ENCODE results near the gene HAPSTR1.
"Not testable (repeated sequence)": the region's sequence is repeated elsewhere in the genome, so short reads cannot be mapped to it uniquely, and the experiment has no call there.

The HAPSTR1 gene

DNA sequence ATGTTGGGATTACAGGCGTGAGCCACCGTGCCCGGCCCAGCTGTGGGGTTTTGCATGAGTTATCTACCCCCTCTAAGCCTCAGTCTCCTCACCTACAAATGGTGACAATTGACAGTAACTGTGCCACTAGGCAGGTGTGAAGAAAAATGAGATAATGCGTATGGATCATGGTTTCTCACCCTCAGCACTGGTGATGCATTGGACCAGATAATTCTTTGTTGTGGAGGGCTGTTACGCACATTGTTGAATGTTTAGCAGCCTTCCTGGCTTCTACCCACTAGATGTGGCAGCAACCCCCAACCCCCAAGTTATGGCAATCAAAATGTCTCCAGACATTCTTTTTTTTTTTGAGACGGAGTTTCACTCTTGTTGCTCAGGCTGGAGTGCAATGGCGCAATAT, 9.0 kb upstream of the HAPSTR1 start:
- H3K27ac ChIP-seq, result no peak overlapping the region
- TF ChIP-seq ZFX (IDR thresholded peaks at IDR 0.05), result no peak
- TF ChIP-seq, protein P1, sequence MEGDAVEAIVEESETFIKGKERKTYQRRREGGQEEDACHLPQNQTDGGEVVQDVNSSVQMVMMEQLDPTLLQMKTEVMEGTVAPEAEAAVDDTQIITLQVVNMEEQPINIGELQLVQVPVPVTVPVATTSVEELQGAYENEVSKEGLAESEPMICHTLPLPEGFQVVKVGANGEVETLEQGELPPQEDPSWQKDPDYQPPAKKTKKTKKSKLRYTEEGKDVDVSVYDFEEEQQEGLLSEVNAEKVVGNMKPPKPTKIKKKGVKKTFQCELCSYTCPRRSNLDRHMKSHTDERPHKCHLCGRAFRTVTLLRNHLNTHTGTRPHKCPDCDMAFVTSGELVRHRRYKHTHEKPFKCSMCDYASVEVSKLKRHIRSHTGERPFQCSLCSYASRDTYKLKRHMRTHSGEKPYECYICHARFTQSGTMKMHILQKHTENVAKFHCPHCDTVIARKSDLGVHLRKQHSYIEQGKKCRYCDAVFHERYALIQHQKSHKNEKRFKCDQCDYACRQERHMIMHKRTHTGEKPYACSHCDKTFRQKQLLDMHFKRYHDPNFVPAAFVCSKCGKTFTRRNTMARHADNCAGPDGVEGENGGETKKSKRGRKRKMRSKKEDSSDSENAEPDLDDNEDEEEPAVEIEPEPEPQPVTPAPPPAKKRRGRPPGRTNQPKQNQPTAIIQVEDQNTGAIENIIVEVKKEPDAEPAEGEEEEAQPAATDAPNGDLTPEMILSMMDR (conservative IDR thresholded peaks at IDR 0.05), result no peak

DNA sequence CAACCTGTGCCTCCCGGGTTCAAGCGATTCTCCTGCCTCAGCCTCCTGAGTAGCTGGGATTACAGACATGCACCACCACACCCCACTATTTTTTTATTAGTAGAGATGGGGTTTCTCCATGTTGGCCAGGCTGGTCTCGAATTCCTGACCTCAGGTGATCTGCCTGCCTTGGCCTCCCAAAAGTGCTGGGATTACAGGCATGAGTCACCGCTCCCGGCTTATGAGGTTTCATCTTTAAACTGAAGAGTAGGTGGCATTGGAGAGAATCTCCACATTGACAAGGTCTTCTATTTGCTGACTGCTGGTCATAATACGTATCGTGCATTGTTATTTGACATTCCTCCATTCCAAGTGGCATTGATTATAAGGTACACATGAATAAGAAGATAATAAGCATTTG, 3.7 kb upstream of the HAPSTR1 start:
- not testable (repeated sequence) for H3K27ac ChIP-seq

DNA sequence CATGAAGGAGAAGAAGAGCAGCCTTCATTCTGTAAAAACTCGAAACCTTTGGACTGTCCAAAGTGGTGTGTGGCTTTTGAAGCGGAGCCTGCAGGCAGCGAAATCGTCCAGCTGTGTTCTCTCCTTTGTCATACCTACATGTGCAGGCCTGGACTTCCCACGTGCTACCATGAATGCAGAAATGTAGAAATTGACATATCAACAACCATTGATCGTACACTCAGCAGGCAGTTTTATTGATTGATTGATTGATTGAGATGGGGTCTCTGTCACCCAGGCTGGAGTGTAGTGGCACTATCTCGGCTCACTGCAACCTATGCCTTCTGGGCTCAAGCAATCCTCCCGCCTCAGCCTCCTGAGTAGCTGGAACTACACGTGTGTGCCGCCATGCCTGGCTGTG, 2.6 kb upstream of the HAPSTR1 start:
- no peak overlapping the region for H3K27ac ChIP-seq
- TF ChIP-seq ZFX (IDR thresholded peaks at IDR 0.05), result no peak
- TF ChIP-seq, protein P1 (conservative IDR thresholded peaks at IDR 0.05), result no peak

DNA sequence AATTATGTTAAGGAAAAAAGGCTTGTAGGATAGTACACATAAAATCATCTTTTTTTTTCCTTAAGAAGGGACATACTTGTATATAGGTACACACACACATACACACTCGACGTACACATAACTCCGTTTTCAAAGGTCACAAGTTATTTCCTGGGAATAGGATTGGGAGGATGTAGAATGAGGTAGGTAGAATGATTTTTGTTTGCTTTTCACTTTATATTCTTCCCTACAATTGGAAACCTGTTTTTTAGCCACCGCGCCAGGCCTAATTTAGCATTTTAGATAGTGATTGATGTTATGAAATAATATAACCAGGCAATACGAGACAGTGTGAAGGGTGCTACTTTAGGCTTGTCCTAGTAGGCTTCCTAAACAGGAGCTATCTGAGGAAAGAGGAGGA, 1.8 kb upstream of the HAPSTR1 start:
- TF ChIP-seq, protein P1 (conservative IDR thresholded peaks at IDR 0.05), result no peak
- no peak for TF ChIP-seq ZFX (IDR thresholded peaks at IDR 0.05)
- peak overlapping the region; percentile 98; the same call in 1 of the 2 replicates for H3K27ac ChIP-seq

DNA sequence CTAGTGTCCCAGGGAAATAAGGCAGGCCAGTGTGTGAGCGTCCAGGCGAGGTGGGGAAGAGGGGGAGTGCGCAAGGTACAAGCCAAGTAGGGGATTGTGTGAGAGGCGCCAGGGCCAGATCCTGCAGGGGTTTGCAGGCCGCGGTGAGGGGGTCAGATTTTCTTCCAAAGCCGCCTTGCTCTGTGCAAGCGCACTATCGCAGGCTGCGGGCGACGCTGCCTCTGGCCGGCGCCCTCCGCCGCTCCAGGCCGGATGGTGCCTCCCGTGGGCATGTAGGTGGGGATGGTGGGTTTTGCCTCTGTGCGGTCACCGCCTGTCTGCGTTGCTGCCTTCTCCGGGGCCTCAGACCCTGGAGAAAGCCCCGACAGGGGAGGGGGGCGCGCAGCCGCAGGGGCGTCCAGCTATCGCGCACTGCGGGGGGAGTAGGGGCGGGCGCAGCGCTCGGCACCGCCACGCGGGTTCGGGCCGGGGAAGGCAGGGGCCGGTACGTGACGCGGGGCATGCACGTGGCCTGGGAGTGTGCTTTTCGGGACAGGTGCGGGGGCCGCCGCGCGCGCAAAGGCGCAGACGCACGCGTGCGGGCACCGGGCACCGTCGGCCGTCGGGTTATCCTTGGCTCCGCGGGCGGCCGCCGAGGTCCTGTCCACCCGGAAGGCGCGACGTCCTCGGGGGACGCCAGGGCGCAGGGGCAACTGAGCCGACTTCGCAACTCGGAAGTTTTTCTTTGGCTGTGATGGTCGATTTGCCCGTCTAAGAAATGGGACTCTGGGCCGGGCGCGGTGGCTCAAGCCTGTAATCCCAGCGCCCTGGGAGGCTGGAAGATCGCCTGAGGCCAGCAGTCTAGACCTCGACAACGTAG, 1.1 kb upstream of the HAPSTR1 start:
- H3K27ac ChIP-seq, result peak overlapping the region; percentile 98

DNA sequence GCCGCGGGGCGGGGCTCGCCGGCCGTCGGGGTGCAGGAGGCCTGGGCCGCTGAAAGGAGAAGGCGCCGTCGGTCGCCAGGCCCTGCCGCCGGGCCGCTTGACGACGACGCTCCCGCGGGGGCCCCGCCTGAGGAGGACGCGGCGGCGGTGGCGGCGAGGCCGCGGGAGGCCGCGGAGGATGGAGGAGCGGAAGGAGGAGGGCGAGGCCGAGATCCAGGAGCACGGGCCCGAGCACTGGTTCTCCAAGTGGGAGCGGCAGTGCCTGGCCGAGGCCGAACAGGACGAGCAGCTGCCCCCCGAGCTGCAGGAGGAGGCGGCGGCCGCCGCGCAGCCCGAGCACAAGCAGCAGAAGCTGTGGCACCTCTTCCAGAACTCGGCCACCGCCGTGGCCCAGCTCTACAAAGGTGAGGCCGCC, 430 bp downstream of the HAPSTR1 start:
- TF ChIP-seq, protein P1 (conservative IDR thresholded peaks at IDR 0.05), result no peak
- peak; percentile 96 for TF ChIP-seq ZFX (IDR thresholded peaks at IDR 0.05)

More for the DNA sequence above, 1.1 kb upstream of the HAPSTR1 start:
- no peak for TF ChIP-seq ZFX (IDR thresholded peaks at IDR 0.05)
- TF ChIP-seq, protein P1 (conservative IDR thresholded peaks at IDR 0.05), result no peak

DNA sequence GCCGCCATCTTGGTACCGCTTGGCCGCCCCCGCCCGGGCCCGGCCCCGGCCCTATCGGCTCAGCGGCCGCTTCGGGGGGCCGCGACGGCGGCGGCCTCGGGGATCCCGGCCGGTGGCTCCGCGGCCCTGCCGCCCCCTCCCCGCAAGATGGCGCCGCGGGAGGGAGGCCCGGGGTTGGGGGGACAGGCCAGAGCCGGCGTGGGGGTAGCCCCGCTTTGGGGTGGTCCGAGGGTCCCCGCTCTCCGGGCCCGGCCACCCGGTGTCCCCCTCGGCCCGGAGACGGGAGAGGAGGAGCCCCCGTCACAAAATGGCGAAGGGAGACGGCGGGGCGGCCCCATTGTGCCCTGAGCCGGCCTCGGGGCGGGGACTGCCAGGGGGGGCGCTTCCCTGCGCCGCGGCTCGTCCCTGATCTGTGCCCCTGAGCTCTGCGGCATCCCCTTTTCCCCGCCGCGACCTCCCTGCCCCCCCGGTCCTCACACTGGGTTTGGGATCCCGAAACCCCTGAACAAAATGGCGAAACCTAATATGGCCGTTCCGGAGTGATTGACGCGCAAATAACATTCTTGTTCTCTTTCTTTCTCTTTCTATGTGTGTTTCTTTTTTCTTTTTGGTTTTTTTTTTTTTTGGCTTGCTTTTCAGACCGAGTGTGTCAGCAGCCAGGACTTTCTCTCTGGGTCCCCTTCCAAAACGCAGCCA, 986 bp downstream of the HAPSTR1 start:
- H3K27ac ChIP-seq, result peak overlapping the region; percentile 98
- TF ChIP-seq ZFX (IDR thresholded peaks at IDR 0.05), result peak; percentile 91
- TF ChIP-seq, protein P1 (conservative IDR thresholded peaks at IDR 0.05), result peak; percentile 29; the same call in 1 of the 2 replicates

More for the DNA sequence above, 430 bp downstream of the HAPSTR1 start:
- peak overlapping the region; percentile 98 for H3K27ac ChIP-seq

Measured in C4-2B (cell line).